PC-9 (cell line): ENCODE measurements around the gene SLC15A1.

Experiments used
- CTCF ChIP-seq: fragments of 200-600 bp; sonication (generic); conservative IDR thresholded peaks from 2 replicates; pipeline ENCODE4 v1.6.1; 2017; ENCODE audit warnings: mixed run types, antibody characterized with exemption, mild to moderate bottlenecking, moderate library complexity
- EZH2 ChIP-seq: fragments of 200-600 bp; sonication (generic); IDR thresholded peaks from 2 replicates; pipeline ENCODE4 v1.8.0; 2017; ENCODE audit warnings: antibody characterized with exemption, low read depth

GRCh38 chr13:98681049-98681448 is 71.4 kb downstream of the SLC15A1 start:
- TF ChIP-seq CTCF (no peak), EZH2 (no peak)
